GM21367 (cell line): ENCODE measurements around the gene SUN5.

Experiments used
- ATAC-seq: cut with Tn5 transposase; IDR thresholded peaks from one replicate; pipeline ENCODE4 v1.9.1; 2021; ENCODE audit not compliant: unreplicated experiment

The SUN5 gene

DNA sequence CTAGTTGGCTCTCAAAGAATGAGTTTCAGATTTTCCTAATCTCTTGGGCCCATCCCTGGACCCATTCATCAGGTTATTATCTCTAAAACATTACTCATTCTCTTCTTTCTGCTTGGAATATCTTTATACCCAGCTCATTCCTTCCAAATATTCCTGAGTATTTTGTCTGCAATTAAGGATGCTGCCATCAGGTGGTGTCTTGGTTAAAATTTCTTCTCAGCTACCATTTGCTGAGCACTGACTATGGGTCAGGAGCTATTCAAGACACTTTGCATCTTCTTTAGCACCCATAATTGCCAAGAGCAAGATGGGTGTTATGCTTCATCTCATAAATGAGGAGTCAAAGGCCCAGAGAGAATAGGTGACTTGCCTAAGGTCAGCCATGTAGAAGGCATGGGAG, 8.4 kb downstream of the SUN5 start:
- ATAC-seq: no peak

DNA sequence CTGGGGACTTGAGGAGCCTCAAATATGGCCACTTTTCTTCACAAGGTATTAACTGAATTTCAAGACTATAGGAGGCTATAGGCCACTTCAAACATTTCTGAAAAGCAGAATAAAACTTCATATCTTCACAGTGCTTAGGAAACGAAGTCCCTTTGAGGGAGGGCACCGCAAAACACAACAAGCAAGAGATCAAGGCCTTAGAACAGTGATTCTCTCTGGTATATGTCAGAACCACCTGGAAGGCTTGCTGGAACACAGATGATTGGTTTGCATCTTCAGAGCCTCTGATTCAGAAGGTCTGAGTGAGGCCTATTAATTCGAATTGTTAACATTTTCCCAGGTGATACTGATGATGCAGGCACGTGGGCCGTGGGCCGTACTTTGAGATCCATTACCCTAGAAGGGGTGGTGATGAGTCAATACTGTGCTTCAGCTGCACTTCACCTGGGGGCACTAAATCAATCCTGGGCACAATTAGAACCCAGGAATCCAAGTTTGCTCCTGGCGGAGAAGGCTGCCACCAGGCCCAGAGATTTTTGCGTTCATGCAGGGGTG, 10.7 kb downstream of the SUN5 start:
- ATAC-seq: no peak

- ATAC-seq: no peak
Observed at GRCh38 chr20:32991792-32992641, 12.2 kb downstream of the SUN5 start.

- ATAC-seq: no peak
Observed at GRCh38 chr20:32991383-32991782, 12.8 kb downstream of the SUN5 start.

DNA sequence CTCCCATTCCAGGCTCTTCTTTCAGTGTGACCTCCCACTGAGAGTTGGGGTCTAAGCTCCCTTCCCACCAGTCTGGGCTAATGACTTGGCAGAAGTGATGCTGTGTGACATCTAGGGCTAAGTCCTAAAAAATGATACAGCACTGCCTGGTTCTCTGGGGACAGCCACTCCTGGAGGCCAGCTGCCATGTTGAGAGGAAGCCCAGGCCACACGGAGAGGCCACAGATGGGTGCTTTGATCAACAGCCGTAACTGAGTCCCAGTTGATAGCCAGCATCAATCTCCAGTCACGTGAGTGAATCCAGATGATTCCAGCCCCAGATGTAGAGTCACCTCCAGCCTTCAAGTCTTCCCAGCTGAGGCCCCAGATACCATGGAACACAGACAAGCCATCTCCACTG, 13.8 kb downstream of the SUN5 start:
- ATAC-seq: no peak

GRCh38 chr20:32989507-32990283, 14.5 kb downstream of the SUN5 start:
- no peak for ATAC-seq

DNA sequence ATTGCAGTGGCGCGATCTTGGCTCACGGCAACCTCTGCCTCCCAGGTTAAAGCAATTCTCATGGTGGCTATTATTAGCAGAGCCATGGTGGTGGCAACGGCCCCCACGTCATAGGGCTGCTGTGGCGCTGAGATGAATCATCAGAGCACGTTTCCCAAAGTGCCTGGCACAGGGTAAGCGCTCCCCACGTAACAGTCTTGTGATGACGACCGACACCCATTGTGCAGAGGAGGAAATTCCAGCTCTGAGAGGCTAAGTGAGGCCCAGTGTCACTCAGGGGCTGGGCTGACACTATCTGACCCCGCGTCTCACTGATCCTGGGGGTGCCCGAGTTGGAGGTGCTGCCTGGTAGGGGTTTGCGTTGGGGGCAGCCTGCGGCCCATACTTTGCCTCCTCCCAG, 16.2 kb downstream of the SUN5 start:
- ATAC-seq: no peak

- no peak for ATAC-seq
Observed at GRCh38 chr20:32987044-32987825, 17.0 kb downstream of the SUN5 start.

DNA sequence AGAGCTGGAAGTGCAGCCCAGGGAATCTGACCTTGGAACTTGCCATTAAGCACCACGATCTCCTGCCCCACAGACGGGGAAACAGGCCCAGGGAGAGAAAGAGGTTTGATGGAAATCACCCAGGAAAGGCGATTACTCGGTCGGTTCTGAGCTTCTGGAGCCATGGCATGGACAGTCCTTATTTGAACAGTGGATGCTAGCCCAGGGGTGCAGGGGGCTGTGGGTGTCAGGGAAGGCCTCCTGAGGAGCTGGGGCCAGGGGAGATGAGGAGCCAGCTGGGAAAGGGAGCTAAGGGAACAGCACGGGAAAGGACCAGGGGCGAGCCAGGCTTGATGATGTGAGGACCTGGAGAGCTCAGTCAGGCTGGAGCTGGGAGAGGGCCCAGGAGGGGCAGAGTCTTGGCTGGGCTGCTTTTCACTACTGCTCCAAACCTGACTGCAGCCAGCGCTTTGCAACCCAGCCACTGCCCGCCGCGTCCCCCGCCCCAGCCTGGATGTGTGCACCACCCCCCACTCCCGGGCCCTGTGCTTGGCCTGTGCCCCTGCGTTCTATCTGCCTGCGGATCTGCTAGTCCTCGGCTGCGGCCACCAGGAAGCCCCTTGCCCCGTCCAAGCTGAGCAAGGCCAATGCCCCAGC, 17.8 kb downstream of the SUN5 start:
- ATAC-seq: no peak

DNA sequence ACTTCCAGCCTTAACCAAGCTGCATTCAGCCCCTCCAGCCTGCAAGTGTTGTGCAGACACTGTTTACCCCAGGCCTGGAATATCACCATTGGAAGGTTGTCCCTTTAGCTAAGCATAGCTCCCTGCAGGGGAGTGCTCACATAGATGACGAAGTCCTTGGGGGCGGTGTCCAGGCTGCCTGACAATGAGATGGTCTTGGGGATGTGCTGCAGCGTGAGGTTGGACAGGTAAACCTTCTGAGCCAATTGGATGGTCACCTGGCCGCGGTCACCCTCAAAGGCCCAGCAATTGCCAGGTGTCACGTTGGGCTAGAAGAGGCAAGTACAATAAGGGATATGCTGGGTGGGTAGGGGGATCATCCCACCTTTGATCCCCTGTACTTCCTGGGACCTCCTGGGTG, 18.6 kb downstream of the SUN5 start:
- no peak for ATAC-seq

- no peak for ATAC-seq
Observed at GRCh38 chr20:32984631-32985354, 19.4 kb downstream of the SUN5 start.

- ATAC-seq: no peak
Observed at GRCh38 chr20:32984196-32984595, 20.0 kb downstream of the SUN5 start.

DNA sequence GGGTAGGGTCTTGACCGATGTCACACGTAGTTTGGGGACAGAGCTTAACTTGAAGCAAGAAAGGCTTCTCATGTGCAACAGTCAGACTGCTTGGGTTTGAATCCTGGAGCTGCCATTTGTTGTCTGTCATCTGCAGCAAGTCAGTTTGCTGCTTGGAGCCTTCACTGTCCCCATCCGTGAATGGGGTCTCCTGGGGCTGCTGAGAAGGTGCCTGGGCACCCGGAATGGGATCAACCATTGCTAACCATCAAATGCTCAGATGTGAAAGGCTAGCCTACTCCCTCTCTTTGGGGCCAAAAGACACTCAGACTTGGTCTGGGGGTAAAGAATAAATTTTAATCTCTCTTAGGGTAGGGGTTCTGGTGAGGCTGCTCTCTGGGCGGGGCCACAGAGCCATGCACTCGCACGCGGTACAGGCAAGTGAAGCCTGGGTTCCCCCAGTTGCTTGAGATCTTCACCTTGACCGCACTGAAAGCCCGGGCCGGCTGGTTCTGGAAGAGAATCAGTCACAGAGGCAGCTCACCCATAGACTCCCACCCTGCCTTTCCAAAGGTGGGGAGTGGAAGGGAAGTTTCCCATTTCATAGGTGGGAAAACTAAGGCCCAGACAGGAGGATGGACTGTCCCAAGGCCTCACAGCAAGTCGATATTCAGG, 20.6 kb downstream of the SUN5 start:
- no peak for ATAC-seq

DNA sequence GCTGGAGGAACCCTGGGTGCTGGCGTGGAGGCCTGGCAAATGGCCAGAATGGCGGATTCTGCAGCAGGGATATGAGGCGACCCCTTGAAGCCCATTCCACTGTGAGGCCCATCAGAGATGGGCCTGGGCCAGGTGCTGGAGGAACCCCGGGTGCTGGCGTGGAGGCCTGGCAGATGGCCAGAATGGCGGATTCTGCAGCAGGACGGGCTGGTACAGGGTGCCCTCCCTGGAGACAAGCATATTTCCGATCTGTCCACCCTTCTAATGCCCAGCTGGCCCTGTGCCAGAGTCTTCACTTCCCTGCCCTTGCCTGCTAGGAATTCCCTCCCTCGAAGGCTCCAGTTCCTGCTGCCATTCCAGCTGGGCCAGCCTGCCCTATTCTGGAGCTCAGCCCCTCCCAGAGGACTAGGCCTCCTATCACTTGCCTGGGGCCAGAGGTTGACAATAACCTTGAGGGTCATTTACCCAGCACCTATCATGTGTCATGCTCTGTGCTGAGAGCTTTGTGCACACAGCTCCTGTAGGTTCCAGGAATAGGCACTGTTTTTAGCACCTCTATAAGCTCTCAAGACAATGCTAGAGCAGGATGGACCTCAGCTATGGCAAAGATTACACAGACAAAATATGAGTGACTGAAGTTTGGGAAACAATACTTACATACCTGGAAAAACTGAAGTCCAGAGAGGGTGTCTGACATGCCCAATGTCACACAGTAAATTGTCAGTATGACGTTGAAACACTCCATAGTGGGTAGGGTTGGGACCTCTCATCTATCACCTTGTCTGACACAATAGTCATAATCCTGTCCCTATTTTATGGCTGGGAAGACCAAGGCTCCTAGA, 21.4 kb downstream of the SUN5 start:
- ATAC-seq: no peak

- no peak for ATAC-seq
Observed at GRCh38 chr20:32980990-32981389, 23.2 kb downstream of the SUN5 start.

DNA sequence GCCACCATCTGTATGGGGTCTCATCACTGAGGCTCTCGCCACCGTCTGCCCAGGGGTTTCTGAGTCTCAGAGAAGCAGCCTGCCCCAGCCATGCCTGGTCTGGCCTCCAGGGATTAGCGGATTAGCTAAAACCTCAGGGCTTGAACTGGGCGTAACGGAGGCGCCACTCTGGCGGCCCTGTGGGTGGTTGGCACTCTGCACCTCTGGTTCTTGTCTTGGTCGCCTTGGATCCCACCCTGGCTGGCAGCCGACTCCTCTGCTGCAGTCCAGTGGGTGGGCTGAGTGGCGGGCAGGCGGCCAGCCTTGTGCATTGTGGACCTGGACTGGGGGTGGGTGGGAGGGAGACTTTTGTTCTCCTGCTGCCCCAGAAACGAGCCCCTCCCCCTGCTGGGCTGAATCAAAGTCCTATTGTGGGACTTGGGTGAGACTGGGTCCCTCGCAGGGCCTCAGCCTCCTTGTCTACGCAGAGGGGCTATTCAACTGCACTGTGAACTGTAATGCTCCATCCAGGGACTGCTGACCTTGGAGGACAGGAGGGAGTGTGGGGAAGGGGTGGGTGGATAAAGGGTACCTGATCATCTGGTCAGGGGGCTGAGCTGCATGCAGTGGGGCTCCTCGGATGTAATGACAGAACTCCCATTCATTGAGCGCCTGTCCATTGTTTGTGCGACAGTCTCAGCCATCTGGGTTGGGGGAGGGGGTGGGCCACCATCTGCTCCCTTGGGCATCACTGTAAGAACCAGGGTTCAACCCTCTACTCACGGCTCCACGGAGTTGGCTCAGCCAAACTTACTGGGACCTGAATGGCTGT, 23.9 kb downstream of the SUN5 start:
- ATAC-seq: no peak

DNA sequence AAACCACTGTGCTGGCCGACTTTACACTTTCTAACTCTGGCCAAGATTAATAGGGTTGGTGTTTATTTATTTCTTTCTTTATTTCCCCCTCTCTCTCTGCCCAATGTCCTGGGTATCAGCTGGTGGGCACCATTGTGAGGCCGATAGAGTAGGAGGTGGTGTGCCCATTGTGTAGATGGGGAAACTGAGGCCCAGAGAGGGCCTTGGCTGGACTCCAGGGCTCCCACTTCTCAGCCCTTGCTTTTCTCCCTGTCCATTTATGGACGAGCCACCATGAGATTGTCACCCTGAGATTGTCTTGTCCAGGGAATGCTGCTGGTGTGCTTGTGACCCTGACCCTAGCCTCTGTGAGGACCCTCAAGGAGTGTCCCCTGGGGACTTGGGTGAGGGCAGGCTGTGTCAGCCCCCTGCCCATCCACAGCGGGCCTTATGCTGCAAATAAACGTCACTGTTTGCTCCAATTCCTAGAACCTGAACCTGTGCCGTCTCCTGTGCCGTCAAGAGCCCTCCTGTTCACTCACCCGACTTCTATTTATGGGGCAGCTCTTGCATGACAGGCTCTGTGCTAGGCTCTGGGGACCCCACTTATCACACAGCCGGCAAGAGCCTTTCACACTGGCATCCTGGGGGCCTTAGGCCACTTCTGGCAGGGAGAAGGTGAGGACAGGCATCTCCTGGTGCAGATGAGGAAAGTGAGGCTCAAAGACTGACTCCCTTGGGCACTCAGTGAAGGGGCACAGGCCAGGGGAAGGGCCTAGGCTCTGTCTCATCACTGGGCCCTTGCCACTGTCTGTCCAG, 24.8 kb downstream of the SUN5 start:
- no peak for ATAC-seq
